Measurements from ENCODE around the gene FBXL17.

Gene FBXL17

GRCh38 chr5:107863125-107863524 is 518.8 kb downstream of the FBXL17 start:
- DNase-seq (ENCODE audit: low spot score), result no peak
- TF ChIP-seq, protein P1, sequence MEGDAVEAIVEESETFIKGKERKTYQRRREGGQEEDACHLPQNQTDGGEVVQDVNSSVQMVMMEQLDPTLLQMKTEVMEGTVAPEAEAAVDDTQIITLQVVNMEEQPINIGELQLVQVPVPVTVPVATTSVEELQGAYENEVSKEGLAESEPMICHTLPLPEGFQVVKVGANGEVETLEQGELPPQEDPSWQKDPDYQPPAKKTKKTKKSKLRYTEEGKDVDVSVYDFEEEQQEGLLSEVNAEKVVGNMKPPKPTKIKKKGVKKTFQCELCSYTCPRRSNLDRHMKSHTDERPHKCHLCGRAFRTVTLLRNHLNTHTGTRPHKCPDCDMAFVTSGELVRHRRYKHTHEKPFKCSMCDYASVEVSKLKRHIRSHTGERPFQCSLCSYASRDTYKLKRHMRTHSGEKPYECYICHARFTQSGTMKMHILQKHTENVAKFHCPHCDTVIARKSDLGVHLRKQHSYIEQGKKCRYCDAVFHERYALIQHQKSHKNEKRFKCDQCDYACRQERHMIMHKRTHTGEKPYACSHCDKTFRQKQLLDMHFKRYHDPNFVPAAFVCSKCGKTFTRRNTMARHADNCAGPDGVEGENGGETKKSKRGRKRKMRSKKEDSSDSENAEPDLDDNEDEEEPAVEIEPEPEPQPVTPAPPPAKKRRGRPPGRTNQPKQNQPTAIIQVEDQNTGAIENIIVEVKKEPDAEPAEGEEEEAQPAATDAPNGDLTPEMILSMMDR (IDR thresholded peaks at IDR 0.05; ENCODE audit: borderline replicate concordance, control extremely low read depth, extremely low read depth, insufficient read depth, missing control alignments), result no peak
- in situ Hi-C loops (cut with MboI; ENCODE audit: low sequenced_read_pairs, unreplicated experiment), result no loop called here

DNA sequence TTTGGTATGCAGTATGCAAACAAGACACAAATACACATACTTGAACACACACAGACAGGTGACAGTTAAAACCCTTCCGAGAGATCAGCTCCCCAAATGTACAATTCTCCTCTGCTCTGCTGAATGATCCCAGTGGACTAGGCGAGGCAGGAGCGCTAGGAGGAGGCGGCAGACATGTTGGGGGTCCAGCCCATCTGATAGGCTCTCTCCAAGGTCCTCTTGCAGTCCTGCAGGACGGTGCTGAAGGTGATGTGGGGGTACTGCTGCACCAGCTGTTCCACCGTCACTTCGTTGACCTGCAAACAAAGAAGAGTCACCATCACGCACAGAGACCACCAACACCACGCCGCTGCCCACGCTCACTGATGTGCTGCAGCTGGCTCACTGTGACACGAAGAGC is 520.3 kb downstream of the FBXL17 start:
- in situ Hi-C loops (cut with MboI; ENCODE audit: low sequenced_read_pairs, unreplicated experiment), result no loop called here
- TF ChIP-seq, protein P1 (IDR thresholded peaks at IDR 0.05; ENCODE audit: borderline replicate concordance, control extremely low read depth, extremely low read depth, insufficient read depth, missing control alignments), result no peak
- no peak for DNase-seq (ENCODE audit: low spot score)

DNA sequence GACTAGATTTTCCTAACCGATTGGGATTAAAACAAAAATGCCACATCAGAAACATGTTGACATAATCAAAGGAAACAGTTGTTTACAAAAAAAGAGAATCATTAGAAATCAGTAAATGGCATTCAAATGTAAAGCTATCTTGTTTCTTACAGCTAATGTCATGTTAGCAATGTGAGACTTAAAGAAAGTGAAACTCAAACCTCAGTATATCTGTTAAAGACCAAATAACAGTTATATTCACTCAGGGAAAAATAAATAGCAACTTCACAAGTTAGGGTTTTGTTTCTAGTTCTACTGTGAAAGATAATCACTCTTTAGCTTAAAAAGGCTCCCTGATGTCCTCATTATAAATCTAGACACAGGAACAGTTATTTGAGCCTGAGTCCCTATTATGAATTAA is 521.9 kb downstream of the FBXL17 start:
- DNase-seq (ENCODE audit: low spot score), result no peak
- TF ChIP-seq, protein P1 (IDR thresholded peaks at IDR 0.05; ENCODE audit: borderline replicate concordance, control extremely low read depth, extremely low read depth, insufficient read depth, missing control alignments), result no peak
- in situ Hi-C loops (cut with MboI; ENCODE audit: low sequenced_read_pairs, unreplicated experiment), result no loop called here

DNA sequence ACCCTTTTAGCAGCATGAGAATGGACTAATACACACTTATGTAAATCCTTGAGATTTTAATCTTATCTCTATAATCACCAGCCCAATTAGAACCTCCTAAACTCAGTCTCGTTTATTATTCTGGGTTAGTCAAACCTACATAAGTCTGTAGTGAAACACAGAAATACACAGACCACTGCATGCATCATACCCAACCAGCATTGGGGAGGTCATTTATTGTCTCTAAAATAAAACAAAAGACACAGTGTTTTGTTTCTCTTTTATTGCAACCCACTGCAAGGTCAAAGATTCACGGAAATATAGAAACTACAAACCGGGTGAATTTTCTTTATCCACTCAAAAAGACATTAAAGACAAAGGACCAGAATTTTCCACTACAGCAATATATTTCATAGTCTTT is 523.1 kb downstream of the FBXL17 start:
- DNase-seq (ENCODE audit: low spot score), result no peak
- in situ Hi-C loops (cut with MboI; ENCODE audit: low sequenced_read_pairs, unreplicated experiment), result no loop called here
- TF ChIP-seq, protein P1 (IDR thresholded peaks at IDR 0.05; ENCODE audit: borderline replicate concordance, control extremely low read depth, extremely low read depth, insufficient read depth, missing control alignments), result no peak

- no peak for DNase-seq (ENCODE audit: low spot score)
- in situ Hi-C loops (cut with MboI; ENCODE audit: low sequenced_read_pairs, unreplicated experiment), result no loop called here
- TF ChIP-seq, protein P1 (IDR thresholded peaks at IDR 0.05; ENCODE audit: borderline replicate concordance, control extremely low read depth, extremely low read depth, insufficient read depth, missing control alignments), result no peak
Observed at GRCh38 chr5:107858324-107858723, 523.6 kb downstream of the FBXL17 start.

DNA sequence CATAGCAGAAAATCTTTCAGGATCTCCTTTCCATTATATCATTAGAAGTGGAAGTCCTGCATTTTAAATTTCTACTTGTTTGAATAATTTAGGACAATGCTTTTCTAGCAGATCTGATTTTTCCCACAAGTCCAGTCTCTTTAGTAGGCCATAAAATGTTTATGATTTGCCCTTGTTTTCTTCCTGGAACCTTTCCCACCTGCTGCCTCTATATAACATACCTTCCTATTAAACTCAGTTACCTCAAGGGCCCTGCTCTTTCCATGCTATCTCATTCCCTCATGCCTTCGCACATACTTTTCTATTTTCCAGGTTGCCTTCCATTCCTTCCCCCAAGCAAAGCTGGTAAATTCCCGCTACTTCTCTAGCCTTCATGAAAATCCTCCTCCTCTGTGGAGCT is 524.1 kb downstream of the FBXL17 start:
- in situ Hi-C loops (cut with MboI; ENCODE audit: low sequenced_read_pairs, unreplicated experiment), result no loop called here
- TF ChIP-seq, protein P1 (IDR thresholded peaks at IDR 0.05; ENCODE audit: borderline replicate concordance, control extremely low read depth, extremely low read depth, insufficient read depth, missing control alignments), result no peak
- DNase-seq (ENCODE audit: low spot score), result no peak

- TF ChIP-seq, protein P1 (IDR thresholded peaks at IDR 0.05; ENCODE audit: borderline replicate concordance, control extremely low read depth, extremely low read depth, insufficient read depth, missing control alignments), result no peak
Observed at GRCh38 chr5:107855171-107855570, 526.7 kb downstream of the FBXL17 start.

More at GRCh38 chr5:107855171-107855570, 526.7 kb downstream of the FBXL17 start:
- in situ Hi-C loops (cut with MboI; ENCODE audit: low sequenced_read_pairs, unreplicated experiment), result no loop called here
- no peak for DNase-seq (ENCODE audit: low spot score)

All from GM13976 (cell line).